Colonic mucosa (tissue), 4 donors: ENCODE results near the gene NRG3. TPM values are rescaled to one million over a fixed set of nuclear protein-coding genes. Genes with fewer than 3 reads are reported as not detected.

Source experiments
- DNase-seq: peaks from one replicate; pipeline ENCODE4 v3.0.0-alpha.2; 2020
- H3K27ac ChIP-seq: fragments of 200-600 bp; one replicate; pipeline ENCODE4 v1.8.0; 2021
- H3K27me3 ChIP-seq: fragments of 200-600 bp; one replicate; pipeline ENCODE4 v1.8.0; 2021
- H3K36me3 ChIP-seq: fragments of 200-600 bp; one replicate; pipeline ENCODE4 v1.8.0; 2021
- H3K4me1 ChIP-seq: fragments of 200-600 bp; one replicate; pipeline ENCODE4 v1.8.0; 2021; ENCODE audit warnings: mild to moderate bottlenecking
- H3K4me3 ChIP-seq: fragments of 200-600 bp; one replicate; pipeline ENCODE4 v1.8.0; 2021
- H3K9ac ChIP-seq, 2 donors: one replicate each; pipeline ENCODE4 v1.7.0; 2013; ENCODE audit warnings: control low read depth in 2 of 2, low read depth in 2 of 2, low read length in 2 of 2
- H3K9me3 ChIP-seq: fragments of 200-600 bp; one replicate; pipeline ENCODE4 v1.8.0; 2021
- CTCF ChIP-seq: fragments of 200-600 bp; IDR thresholded peaks from one replicate; pipeline ENCODE4 v1.8.0; 2022; ENCODE audit warnings: antibody characterized with exemption, mild to moderate bottlenecking
- intact Hi-C: fragments of 100-400 bp; cut with DNase I; formaldehyde crosslinking; loops from one replicate; pipeline ENCODE4 v1.14.1; 2022
- total RNA-seq, 2 donors: library from RNA; stranded (reverse); fragmentation: NEBNext Ultra II Directional in 1 of 2; extraction: Animal tissue kit (Norgen Biotek cat#: 25700) in 1 of 2; gene quantifications; one replicate each; pipeline ENCODE4 v1.2.1, GENCODE V29; 2021
- donor health status: healthy.
- donor health status: DM: no; HTN: no; CAD: no.
- donor health status: DM: no; HTN: no; CAD: no.

NRG3 gene
- total RNA-seq, 2 donors from 2014 or later = 0.24 TPM; not detected in 1

- no peak overlapping the region for H3K9ac ChIP-seq
- intact Hi-C loops = no loop called here
- TF ChIP-seq CTCF = no peak
- H3K9me3 ChIP-seq = no peaks in the 10 kb centered on the region
- H3K4me3 ChIP-seq = no peak overlapping the region
- no peaks in the 10 kb centered on the region for H3K36me3 ChIP-seq
- H3K27me3 ChIP-seq = no peaks in the 10 kb centered on the region
- no peaks in the 10 kb centered on the region for H3K4me1 ChIP-seq
- no peak for DNase-seq
- no peak overlapping the region for H3K27ac ChIP-seq
These were observed 1008.6 kb downstream of the NRG3 start for GRCh38 chr10:82883603-82884002.

GRCh38 chr10:82887488-82887887 is 1012.5 kb downstream of the NRG3 start:
- intact Hi-C loops = no loop called here
- no peaks in the 10 kb centered on the region for H3K4me1 ChIP-seq
- DNase-seq = no peak
- no peak overlapping the region for H3K4me3 ChIP-seq
- no peaks in the 10 kb centered on the region for H3K36me3 ChIP-seq
- H3K9me3 ChIP-seq = no peaks in the 10 kb centered on the region
- no peak for TF ChIP-seq CTCF
- no peaks in the 10 kb centered on the region for H3K27me3 ChIP-seq
- H3K27ac ChIP-seq = no peak overlapping the region
- no peak overlapping the region for H3K9ac ChIP-seq

- H3K4me1 ChIP-seq = no peaks in the 10 kb centered on the region
- intact Hi-C loops = no loop called here
- no peak for DNase-seq
- H3K36me3 ChIP-seq = no peaks in the 10 kb centered on the region
- no peaks in the 10 kb centered on the region for H3K27me3 ChIP-seq
- H3K4me3 ChIP-seq = no peak overlapping the region
- no peak overlapping the region for H3K27ac ChIP-seq
- H3K9me3 ChIP-seq = no peaks in the 10 kb centered on the region
- no peak overlapping the region for H3K9ac ChIP-seq
- TF ChIP-seq CTCF = no peak
These were observed 1013.9 kb downstream of the NRG3 start for GRCh38 chr10:82888809-82889455.

GRCh38 chr10:82889728-82890127 is 1014.7 kb downstream of the NRG3 start:
- Histone ChIP-seq H3K9ac (no peak overlapping the region), H3K9me3 (no peaks in the 10 kb centered on the region), H3K4me1 (no peaks in the 10 kb centered on the region), H3K4me3 (no peak overlapping the region), H3K36me3 (no peaks in the 10 kb centered on the region), H3K27ac (no peak overlapping the region), H3K27me3 (no peaks in the 10 kb centered on the region)
- no peak for DNase-seq
- intact Hi-C loops = no loop called here
- TF ChIP-seq CTCF = no peak

GRCh38 chr10:82890573-82890972 is 1015.6 kb downstream of the NRG3 start:
- DNase-seq = no peak
- H3K9ac ChIP-seq = no peak overlapping the region
- no peak for TF ChIP-seq CTCF
- intact Hi-C loops = no loop called here
- H3K27ac ChIP-seq = no peak overlapping the region
- no peak overlapping the region for H3K4me3 ChIP-seq
- H3K9me3 ChIP-seq = no peaks in the 10 kb centered on the region
- H3K27me3 ChIP-seq = no peaks in the 10 kb centered on the region
- no peaks in the 10 kb centered on the region for H3K4me1 ChIP-seq
- H3K36me3 ChIP-seq = no peaks in the 10 kb centered on the region
